DOHH2 (cell line): ENCODE measurements around the gene TSPAN8.

Source experiments
- CTCF ChIP-seq: fragments of 200-600 bp; sonication (generic); IDR thresholded peaks from one replicate; pipeline ENCODE4 v1.5.1; 2014; ENCODE audit warnings: antibody characterized with exemption, mild to moderate bottlenecking, low read depth, low read length; ENCODE audit not compliant: poor library complexity, severe bottlenecking
- EZH2phosphoT487 ChIP-seq: fragments of 200-600 bp; sonication (generic); IDR thresholded peaks from 2 replicates; pipeline ENCODE4 v1.6.1; 2017; ENCODE audit warnings: borderline replicate concordance, mild to moderate bottlenecking, antibody characterized with exemption, low read length, moderate library complexity, mixed read lengths

GRCh38 chr12:71193041-71193440 lies 35.2 kb upstream of the TSPAN8 start:
- TF ChIP-seq CTCF (no peak), EZH2phosphoT487 (no peak)
